Chondrocyte (in vitro differentiated cells): ENCODE measurements around the gene CLIC6. TPM values are rescaled to one million over a fixed set of nuclear protein-coding genes. Genes with fewer than 3 reads are reported as not detected.

Experiments
- DNase-seq: peaks from one replicate; pipeline ENCODE4 v3.0.0; 2021; ENCODE audit warnings: mixed read lengths, low spot score
- H3K27ac Mint-ChIP-seq: one replicate; pipeline ENCODE4 v1.8.0; 2021; ENCODE audit warnings: mild to moderate bottlenecking, moderate library complexity, mixed read lengths; ENCODE audit not compliant: unreplicated experiment
- H3K27me3 Mint-ChIP-seq: 2 replicates; pipeline ENCODE4 v1.8.0; 2021; ENCODE audit warnings: low read depth, mixed read lengths
- H3K36me3 Mint-ChIP-seq: 2 replicates; pipeline ENCODE4 v1.8.0; 2021; ENCODE audit warnings: low read depth, mixed read lengths
- H3K4me1 Mint-ChIP-seq: 2 replicates; pipeline ENCODE4 v1.8.0; 2021; ENCODE audit warnings: low read depth, mild to moderate bottlenecking, mixed read lengths
- H3K4me3 Mint-ChIP-seq: one replicate; pipeline ENCODE4 v1.8.0; 2021; ENCODE audit warnings: mild to moderate bottlenecking, moderate library complexity, mixed read lengths; ENCODE audit not compliant: unreplicated experiment
- H3K9me3 Mint-ChIP-seq: 2 replicates; pipeline ENCODE4 v1.8.0; 2021; ENCODE audit warnings: low read depth, mixed read lengths
- total RNA-seq: library from RNA; stranded (reverse); gene quantifications from 3 replicates; pipeline ENCODE4 v1.2.1, GENCODE V29; 2021
- TF ChIP-seq, protein P1 (sequence below): fragments of 200-600 bp; sonication (generic); IDR thresholded peaks from 2 replicates; pipeline ENCODE4 v1.5.0; 2021; ENCODE audit warnings: antibody characterized with exemption, mild to moderate bottlenecking, moderate library complexity

Gene CLIC6
- total RNA-seq, 1 donor from 2014 or later: 0.17 TPM

DNA sequence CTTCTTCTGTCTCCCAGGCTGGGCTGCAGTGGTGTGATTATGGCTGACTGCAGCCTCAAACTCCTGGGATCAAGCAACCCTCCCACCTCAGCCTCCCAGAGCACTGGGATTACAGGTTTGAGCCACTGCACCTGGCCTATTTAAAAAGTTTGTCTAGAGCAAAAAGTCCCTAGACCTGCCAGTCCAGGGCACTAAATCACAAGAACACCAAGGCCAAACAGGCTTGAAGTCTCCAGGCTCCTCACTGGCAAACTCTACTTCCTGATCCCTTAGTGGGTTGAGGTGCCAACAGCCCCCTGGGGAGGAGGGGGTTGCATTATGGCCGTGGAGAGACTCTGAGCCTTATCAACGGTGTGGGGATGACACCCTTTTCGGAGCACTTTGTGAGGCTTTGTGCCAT, 76.0 kb downstream of the CLIC6 start:
- Mint-ChIP-seq H3K27ac (no peak overlapping the region), H3K36me3 (no peaks in the 10 kb centered on the region), H3K4me1 (peaks cover 23% of the 10 kb centered on the region), H3K27me3 (peaks cover 3% of the 10 kb centered on the region), H3K4me3 (no peak overlapping the region), H3K9me3 (peaks cover 1% of the 10 kb centered on the region)
- TF ChIP-seq, protein P1, sequence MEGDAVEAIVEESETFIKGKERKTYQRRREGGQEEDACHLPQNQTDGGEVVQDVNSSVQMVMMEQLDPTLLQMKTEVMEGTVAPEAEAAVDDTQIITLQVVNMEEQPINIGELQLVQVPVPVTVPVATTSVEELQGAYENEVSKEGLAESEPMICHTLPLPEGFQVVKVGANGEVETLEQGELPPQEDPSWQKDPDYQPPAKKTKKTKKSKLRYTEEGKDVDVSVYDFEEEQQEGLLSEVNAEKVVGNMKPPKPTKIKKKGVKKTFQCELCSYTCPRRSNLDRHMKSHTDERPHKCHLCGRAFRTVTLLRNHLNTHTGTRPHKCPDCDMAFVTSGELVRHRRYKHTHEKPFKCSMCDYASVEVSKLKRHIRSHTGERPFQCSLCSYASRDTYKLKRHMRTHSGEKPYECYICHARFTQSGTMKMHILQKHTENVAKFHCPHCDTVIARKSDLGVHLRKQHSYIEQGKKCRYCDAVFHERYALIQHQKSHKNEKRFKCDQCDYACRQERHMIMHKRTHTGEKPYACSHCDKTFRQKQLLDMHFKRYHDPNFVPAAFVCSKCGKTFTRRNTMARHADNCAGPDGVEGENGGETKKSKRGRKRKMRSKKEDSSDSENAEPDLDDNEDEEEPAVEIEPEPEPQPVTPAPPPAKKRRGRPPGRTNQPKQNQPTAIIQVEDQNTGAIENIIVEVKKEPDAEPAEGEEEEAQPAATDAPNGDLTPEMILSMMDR: no peak
- no peak for DNase-seq

DNA sequence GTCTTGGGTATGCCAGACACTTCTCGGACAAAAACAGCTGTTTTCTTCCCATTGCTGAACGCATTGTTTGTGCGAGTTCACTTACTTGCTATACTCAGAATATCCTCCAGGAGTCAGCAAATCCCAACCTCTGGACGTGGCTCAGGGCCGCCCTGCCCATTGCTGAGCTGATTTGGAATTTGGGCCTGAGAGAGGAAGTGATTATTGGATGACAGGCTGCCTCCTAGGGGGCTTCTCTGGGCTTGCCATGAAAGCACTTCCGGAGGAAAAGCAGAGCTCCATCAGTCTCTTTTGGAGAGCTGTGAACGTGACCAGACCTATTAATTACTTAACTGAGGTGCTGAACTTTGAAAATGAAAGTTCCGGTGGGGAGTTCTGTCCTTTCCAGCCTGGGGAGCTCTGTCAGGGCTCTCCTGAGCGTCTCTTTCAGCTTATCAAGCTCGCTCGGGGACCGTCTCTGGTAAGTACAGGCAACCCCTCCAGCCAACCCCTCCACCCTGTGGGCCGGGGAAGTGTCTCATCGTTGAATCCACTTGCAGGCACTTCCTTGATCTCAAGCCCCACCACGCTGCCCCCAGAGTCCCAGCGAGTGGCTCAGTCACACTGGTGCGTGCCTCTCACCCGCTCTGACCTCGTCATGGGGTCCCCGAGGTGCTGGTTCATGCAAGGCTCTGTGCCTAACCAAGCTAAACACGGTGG, 76.9 kb downstream of the CLIC6 start:
- Mint-ChIP-seq H3K27me3 (peaks cover 3% of the 10 kb centered on the region), H3K4me3 (peak overlapping the region; percentile 48), H3K27ac (no peak overlapping the region), H3K36me3 (peaks cover 3% of the 10 kb centered on the region), H3K4me1 (peaks cover 23% of the 10 kb centered on the region), H3K9me3 (peaks cover 6% of the 10 kb centered on the region)
- no peak for DNase-seq
- TF ChIP-seq, protein P1: peak; percentile 94

DNA sequence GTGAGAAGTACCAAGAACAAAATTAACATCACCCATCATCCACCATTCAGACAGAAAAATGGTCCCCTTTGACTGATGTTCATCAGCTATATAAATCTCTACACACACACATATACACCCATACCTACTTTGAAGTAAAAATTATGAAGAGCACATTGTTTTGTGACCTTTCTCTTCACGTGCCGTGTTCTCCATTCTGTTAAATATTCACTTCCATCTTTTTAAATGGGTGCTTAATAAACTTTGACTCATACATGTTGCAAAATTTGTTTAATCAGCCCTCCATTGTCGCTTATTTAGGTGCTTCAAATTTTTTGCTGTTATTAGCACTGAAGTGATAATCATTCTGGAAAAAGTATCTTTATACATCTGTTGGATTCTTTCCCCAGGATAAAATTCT, 80.1 kb downstream of the CLIC6 start:
- Mint-ChIP-seq H3K4me1 (peaks cover 17% of the 10 kb centered on the region), H3K9me3 (peaks cover 6% of the 10 kb centered on the region), H3K4me3 (no peak overlapping the region), H3K27ac (no peak overlapping the region), H3K27me3 (peaks cover 4% of the 10 kb centered on the region), H3K36me3 (peaks cover 3% of the 10 kb centered on the region)
- DNase-seq: no peak
- TF ChIP-seq, protein P1: no peak

DNA sequence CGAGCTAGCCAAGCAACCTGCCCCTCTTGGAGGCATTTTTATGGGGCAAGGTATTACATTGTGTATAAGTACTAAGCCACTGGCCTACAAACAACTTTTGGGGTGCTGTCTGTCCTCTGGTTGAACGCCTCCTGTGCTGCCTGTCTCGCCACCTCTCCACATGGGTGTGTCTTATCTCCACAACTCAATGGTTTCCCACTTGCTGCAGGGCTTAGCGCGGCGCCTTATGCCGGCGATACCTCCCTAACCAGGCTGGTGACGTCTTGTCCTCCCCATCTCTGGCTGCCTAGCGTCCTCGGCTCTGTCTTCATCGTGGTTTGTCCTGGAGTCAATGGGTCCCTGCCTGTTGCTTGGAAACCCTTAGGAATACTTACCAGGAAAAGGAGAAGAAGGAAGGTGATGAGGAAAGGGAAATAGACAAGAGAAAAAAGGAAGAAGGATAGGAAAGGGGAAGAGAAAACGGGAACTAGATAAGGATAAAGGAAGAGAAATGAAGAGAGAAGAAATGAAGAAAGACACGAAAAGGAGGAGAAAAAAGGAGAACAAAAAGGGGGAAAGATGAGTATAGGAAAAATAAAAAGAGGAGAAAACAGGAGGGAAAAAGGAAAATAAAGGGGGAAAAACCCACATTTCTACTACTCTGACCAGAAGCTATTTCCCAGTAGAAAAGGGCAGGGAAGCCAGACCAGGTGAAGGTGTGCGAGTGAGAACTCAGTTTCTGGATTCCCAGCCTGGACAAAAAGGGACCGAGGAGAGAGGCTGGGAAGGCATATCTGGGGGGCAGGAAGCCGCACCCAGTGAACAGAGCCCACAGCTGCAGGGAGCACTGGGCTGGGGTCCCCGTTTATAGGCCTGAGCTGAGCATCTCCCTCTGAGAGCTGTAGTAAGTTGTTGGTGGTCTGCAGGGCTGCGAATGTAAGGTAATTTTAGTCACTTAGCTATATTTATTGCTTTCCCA, 86.2 kb downstream of the CLIC6 start:
- peaks cover 8% of the 10 kb centered on the region for H3K4me1 Mint-ChIP-seq
- TF ChIP-seq, protein P1: no peak
- no peak for DNase-seq
- no peak overlapping the region for H3K4me3 Mint-ChIP-seq
- peaks cover 3% of the 10 kb centered on the region for H3K9me3 Mint-ChIP-seq
- H3K36me3 Mint-ChIP-seq: peaks cover 3% of the 10 kb centered on the region
- no peak overlapping the region for H3K27ac Mint-ChIP-seq
- H3K27me3 Mint-ChIP-seq: peaks cover 4% of the 10 kb centered on the region

DNA sequence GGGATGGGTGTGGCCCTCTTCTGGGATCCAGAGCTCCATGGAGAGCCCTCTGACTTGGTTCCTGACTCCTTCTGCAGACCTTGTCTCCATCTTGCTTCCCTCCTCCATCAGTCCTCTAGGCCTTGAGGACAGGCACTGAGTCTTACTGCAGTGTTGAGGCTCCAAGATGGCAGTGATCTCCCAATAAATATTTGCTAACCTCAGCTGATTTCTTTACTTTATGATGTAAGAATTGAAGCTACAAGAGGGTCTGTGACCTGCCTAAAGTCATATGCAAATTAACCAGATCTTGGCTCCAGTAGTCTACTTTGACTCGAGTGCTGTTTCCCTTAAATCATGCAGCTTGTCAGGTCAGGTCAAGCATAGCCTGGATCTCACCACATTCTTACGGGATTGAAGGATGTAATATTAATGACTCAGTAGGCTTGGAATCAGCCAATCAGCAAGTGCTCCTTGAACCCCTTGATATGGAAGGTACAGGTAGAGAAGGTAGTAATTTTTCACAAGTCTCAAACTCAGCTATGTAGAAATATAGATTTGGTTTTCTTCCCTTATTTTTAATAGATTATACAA, 93.0 kb downstream of the CLIC6 start:
- Mint-ChIP-seq H3K36me3 (no peaks in the 10 kb centered on the region), H3K27ac (no peak overlapping the region), H3K9me3 (no peaks in the 10 kb centered on the region), H3K4me1 (peaks cover 3% of the 10 kb centered on the region), H3K27me3 (no peaks in the 10 kb centered on the region), H3K4me3 (no peak overlapping the region)
- TF ChIP-seq, protein P1: no peak
- no peak for DNase-seq
